HepG2 (cell line): Measurements from ENCODE around the gene SCO1. TPM values are rescaled to one million over a fixed set of nuclear protein-coding genes. Genes with fewer than 3 reads are reported as not detected.

Experiments used
- BCLAF1 ChIP-seq: fragments of 450-650 bp; IDR thresholded peaks from 2 replicates; pipeline ENCODE4 v1.6.1; 2017; ENCODE audit warnings: mild to moderate bottlenecking
- CHD4 ChIP-seq: fragments of 200-600 bp; sonication (generic); IDR thresholded peaks from 2 replicates; pipeline ENCODE4 v1.7.0; 2017; ENCODE audit warnings: mild to moderate bottlenecking, low read length, borderline replicate concordance
- GATAD2A ChIP-seq: IDR thresholded peaks from 2 replicates; pipeline ENCODE4 v1.6.1; 2016
- HBP1 ChIP-seq: IDR thresholded peaks from 2 replicates; pipeline ENCODE4 v1.6.1; 2016; ENCODE audit warnings: low read depth, control low read depth
- HOXA3 ChIP-seq: sonication (generic); formaldehyde crosslinking; IDR thresholded peaks from 2 replicates; pipeline ENCODE4 v1.5.0; 2020; ENCODE audit warnings: missing genetic modification reagents
- MNT ChIP-seq: fragments of 450-650 bp; IDR thresholded peaks from 2 replicates; pipeline ENCODE4 v1.6.1; 2016
- NONO ChIP-seq, 2 experiments: fragments of 450-650 bp in 1 of 2; sonication (generic) in 1 of 2; formaldehyde crosslinking in 1 of 2; IDR thresholded peaks in 1 of 2; conservative IDR thresholded peaks in 1 of 2; 2 replicates each; pipeline versions ENCODE4 v1.6.1 to v1.8.0; 2017 to 2022; ENCODE audit warnings: mild to moderate bottlenecking in 1 of 2, missing genetic modification reagents in 1 of 2, moderate library complexity in 1 of 2
- RNF219 ChIP-seq: sonication (generic); formaldehyde crosslinking; IDR thresholded peaks from 2 replicates; pipeline ENCODE4 v1.5.0; 2020; ENCODE audit warnings: mild to moderate bottlenecking, missing genetic modification reagents
- SIX4 ChIP-seq: sonication (generic); formaldehyde crosslinking; IDR thresholded peaks from 2 replicates; pipeline ENCODE4 v1.4.0; 2020; ENCODE audit warnings: missing genetic modification reagents
- SNRNP70 ChIP-seq: fragments of 200-400 bp; formaldehyde crosslinking; IDR thresholded peaks from 2 replicates; pipeline ENCODE4 v1.6.1; 2017; ENCODE audit warnings: mild to moderate bottlenecking, low read depth, low read length, moderate library complexity
- SPEN ChIP-seq: sonication (generic); formaldehyde crosslinking; IDR thresholded peaks from 2 replicates; pipeline ENCODE4 v1.5.1; 2020; ENCODE audit warnings: low read depth, mild to moderate bottlenecking, missing genetic modification reagents
- TGIF2 ChIP-seq: IDR thresholded peaks from 2 replicates; pipeline ENCODE4 v1.6.1; 2016; ENCODE audit warnings: control low read depth, missing compliant biosample characterization
- ZFP37 ChIP-seq: sonication (generic); formaldehyde crosslinking; IDR thresholded peaks from 2 replicates; pipeline ENCODE4 v1.4.0; 2020; ENCODE audit warnings: missing genetic modification reagents, borderline replicate concordance
- ZNF337 ChIP-seq: sonication (generic); formaldehyde crosslinking; IDR thresholded peaks from 2 replicates; pipeline ENCODE4 v1.5.1; 2020; ENCODE audit warnings: missing genetic modification reagents, low read depth, mild to moderate bottlenecking, borderline replicate concordance
- ZNF562 ChIP-seq: sonication (generic); formaldehyde crosslinking; IDR thresholded peaks from 2 replicates; pipeline ENCODE4 v1.8.0; 2022; ENCODE audit warnings: missing genetic modification reagents, borderline replicate concordance
- ZNF619 ChIP-seq: sonication (generic); formaldehyde crosslinking; IDR thresholded peaks from 2 replicates; pipeline ENCODE4 v1.4.0; 2020; ENCODE audit warnings: mild to moderate bottlenecking, missing genetic modification reagents
- ZNF800 ChIP-seq: sonication (generic); formaldehyde crosslinking; IDR thresholded peaks from 2 replicates; pipeline ENCODE4 v1.4.0; 2020; ENCODE audit warnings: missing genetic modification reagents
- polyA plus RNA-seq, 8 experiments: library from polyadenylated mRNA; depleted of rRNA in 3 of 8; stranded (reverse) in 7 of 8; unstranded in 1 of 8; fragments of >200 nt; fragmentation: Illumina TruSeq in 4 of 8; extraction: Trizol in 4 of 8; gene quantifications; 2 replicates each; pipeline versions ENCODE4 v1.2.1 to v1.2.3, GENCODE V29; 2011 to 2016; ENCODE audit warnings: low read depth in 4 of 8, missing spikeins in 1 of 8, mixed read lengths in 1 of 8; ENCODE audit not compliant: insufficient read depth in 1 of 8
- total RNA-seq, 5 experiments: library from RNA; depleted of rRNA; stranded (reverse); fragments of >200 nt; fragmentation: Illumina TruSeq; extraction: Trizol; gene quantifications; 2 replicates each; pipeline ENCODE4 v1.2.3, GENCODE V29; 2016; ENCODE audit warnings: low read depth in 1 of 5

The SCO1 gene
- total and polyA plus RNA-seq, 2 of the 13 experiments (the other 11 are each of a cell fraction or from before 2014, with no cell fraction given) = 11.4 to 50.3 TPM

- TF ChIP-seq MNT (no peak), ZNF337 (CRISPR knock-in tag) (no peak), ZNF562 (CRISPR knock-in tag) (no peak), CHD4 (no peak), HOXA3 (CRISPR knock-in tag) (peak; percentile 75), ZNF800 (peak; percentile 80), ZFP37 (CRISPR knock-in tag) (peak; percentile 80; the same call in 1 of the 2 replicates), NONO (IDR thresholded peaks at IDR 0.05) (no peak), NONO (CRISPR knock-in tag; conservative IDR thresholded peaks at IDR 0.05) (peak; percentile 87), SNRNP70 (no peak), ZNF619 (CRISPR knock-in tag) (0 out of 2 replicates have a peak, but pooled peaks have one; percentile 45), RNF219 (CRISPR knock-in tag) (no peak), GATAD2A (peak; percentile 57; the same call in 1 of the 2 replicates), BCLAF1 (no peak), TGIF2 (CRISPR knock-in tag) (no peak), SPEN (peak; percentile 97), HBP1 (peak; percentile 48; the same call in 1 of the 2 replicates), SIX4 (CRISPR knock-in tag) (no peak)
Observed at GRCh38 chr17:10697092-10698081, at the start of gene SCO1, which contains the start of gene ADPRM (continued).
